GM21360 (cell line): ENCODE results near the gene LGR4.
"Not testable (repeated sequence)": the region's sequence is repeated elsewhere in the genome, so short reads cannot be mapped to it uniquely, and the experiment has no call there.

Experiments
- ATAC-seq: cut with Tn5 transposase; IDR thresholded peaks from one replicate; pipeline ENCODE4 v1.9.1; 2021; ENCODE audit warnings: mild to moderate bottlenecking, moderate library complexity; ENCODE audit not compliant: unreplicated experiment

Gene LGR4

GRCh38 chr11:27459191-27459590, 13.4 kb downstream of the LGR4 start:
- ATAC-seq: no peak

- ATAC-seq: no peak
Measured at GRCh38 chr11:27458182-27458581, 14.4 kb downstream of the LGR4 start.

DNA sequence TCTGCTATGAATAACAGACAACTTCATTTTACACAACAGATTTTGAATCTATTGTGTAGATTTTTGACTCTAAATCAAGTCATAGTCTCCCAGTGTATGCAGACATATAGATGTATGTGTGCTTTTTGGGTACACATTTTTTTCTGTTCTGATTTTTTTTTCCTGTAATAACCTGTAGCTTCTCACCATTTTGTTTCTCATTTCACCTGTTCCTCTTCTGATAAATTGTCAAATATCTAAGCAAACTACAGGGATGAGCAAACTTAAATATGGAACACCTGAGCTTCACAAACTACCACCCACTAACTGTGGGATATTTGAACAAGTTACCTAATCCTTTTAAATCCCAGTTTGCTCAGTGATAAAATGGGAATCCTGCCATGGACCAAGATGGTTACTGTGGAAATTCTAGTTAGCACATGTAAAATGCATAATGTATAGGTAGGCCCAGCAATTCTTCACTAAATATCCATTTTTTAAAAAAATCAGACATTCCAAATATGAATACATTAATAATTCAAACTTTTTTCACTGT, 15.7 kb downstream of the LGR4 start:
- ATAC-seq: no peak

DNA sequence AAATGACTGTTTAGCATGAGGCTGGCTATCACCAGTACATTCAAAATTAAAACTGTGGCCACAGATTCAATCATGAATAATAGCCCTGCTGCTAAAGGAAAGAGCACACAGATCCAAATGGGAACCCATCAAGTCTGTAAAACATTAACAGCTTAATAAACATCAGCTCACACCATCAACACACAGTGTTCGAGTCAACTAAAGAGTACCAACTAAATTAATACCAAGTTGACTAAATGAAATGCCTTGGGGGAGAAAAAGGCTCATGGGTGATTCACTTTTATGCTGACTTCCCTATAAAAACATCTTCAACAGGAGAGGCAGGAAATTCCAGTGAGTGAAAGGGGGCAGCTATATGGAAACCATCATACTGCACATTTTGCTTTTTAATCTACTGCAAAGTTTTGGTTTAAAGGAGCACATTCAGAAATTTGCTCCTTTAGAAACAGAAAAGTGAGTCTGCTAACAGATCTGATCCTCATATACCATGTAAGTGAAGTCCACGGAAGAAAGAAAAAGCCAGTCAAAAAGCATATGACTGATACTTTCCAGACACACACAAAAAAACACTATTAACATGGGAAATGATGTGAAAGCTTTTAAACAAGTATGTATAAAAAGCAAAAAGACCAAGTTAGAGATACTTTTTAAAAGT, 16.3 kb downstream of the LGR4 start:
- no peak for ATAC-seq

- no peak for ATAC-seq
Measured at GRCh38 chr11:27455667-27456066, 16.9 kb downstream of the LGR4 start.

DNA sequence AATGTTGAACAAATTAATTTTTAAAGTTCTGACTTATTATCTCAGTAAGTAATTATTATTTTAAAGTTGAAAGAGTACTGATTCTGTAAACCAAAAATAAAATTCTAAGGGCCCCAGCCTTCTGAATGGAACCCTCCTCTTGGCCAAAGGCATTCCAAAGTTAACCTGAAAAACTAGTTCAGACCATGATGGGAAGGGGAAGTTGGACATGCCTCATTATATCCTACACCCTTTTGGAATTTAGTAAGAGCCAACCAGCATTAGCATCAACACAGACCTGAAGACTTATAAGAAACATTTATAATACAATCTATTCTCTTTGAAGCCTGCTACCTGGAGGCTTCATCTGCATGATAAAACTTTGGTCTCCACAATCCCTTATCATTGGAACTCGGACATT, 18.9 kb downstream of the LGR4 start:
- ATAC-seq: no peak

DNA sequence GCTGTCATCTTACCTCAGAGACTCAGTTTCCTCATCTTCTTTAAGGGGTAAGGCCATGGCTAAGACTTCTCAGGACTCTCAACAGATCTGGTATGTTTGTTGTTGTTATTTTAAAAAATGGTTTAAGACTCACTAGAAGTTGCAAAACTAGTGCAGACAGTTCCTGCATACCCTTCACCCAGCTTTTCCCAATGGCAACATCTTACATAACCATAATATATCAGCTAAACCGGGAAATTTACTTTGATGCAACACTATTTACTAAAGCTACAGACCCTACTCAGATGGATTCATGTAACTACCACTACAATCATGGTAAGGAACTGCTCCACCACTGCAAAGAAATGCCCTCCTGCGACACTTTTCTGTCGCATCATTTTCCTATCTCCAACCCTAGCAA, 20.4 kb downstream of the LGR4 start:
- no peak for ATAC-seq

- no peak for ATAC-seq
Measured at GRCh38 chr11:27451244-27451965, 21.2 kb downstream of the LGR4 start.

- not testable (repeated sequence) for ATAC-seq
Measured at GRCh38 chr11:27448184-27448540, 24.4 kb downstream of the LGR4 start.

GRCh38 chr11:27447288-27448183, 25.1 kb downstream of the LGR4 start:
- ATAC-seq: no peak

GRCh38 chr11:27445625-27446024, 27.0 kb downstream of the LGR4 start:
- ATAC-seq: no peak

- ATAC-seq: no peak
Measured at GRCh38 chr11:27444801-27445215, 27.8 kb downstream of the LGR4 start.

- ATAC-seq: no peak
Measured at GRCh38 chr11:27443746-27444507, 28.7 kb downstream of the LGR4 start.

DNA sequence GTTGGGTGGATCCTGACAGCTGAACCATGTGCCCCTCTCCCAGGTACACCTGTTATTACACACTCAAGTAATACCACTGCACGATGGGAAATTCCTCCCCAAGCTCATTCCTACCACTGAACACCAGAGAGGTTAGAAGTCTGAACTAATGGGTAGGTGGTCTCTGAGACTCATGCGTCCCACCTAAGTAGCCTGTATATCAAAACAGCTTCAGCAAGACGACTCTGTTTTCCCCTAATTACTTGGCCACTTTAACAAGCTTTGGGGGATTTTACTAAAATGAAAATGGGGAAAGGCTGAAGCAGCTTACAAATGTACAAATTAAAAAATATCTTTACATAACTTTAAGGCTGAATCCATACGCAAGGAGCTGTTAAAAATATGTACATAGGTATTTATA, 29.4 kb downstream of the LGR4 start:
- ATAC-seq: no peak

DNA sequence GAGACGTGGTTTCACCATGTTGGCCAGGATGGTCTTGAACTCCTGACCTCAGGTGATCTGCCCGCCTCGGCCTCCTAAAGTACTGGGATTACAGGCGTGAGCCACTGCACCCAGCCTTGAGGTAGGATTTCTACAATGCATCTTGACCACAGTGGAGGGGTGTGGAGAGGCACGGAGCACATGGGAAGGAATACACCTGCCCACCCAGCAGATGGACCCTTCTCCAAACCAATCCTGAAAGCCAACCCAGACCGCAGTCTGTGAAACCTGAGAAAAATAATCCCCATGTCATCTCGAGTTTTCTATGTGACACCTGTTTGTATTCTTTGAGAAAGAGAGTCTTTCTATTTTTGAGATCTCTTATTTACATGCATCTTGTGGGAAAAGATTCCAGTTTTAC, 32.5 kb downstream of the LGR4 start:
- no peak for ATAC-seq

DNA sequence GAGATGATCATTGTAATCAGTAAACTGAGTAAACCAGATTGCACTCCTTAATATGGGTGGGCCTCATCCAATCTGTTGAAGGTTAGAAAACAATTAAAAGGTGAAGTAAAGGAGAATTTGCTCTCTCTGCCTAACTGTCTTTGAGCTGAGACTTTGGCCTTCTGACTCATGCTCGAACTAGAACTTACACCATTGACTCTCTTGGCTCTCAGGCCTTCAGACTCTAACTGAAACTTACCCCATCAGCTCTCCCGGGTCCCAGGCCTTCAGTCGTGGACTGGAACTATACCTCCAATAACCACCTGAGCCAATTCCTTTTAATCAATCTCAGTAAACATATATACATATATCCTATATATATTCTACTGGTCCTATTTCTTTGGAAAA, 34.0 kb downstream of the LGR4 start:
- no peak for ATAC-seq

GRCh38 chr11:27437829-27438594, 34.6 kb downstream of the LGR4 start:
- no peak for ATAC-seq

- ATAC-seq: no peak
Measured at GRCh38 chr11:27436916-27437315, 35.7 kb downstream of the LGR4 start.

DNA sequence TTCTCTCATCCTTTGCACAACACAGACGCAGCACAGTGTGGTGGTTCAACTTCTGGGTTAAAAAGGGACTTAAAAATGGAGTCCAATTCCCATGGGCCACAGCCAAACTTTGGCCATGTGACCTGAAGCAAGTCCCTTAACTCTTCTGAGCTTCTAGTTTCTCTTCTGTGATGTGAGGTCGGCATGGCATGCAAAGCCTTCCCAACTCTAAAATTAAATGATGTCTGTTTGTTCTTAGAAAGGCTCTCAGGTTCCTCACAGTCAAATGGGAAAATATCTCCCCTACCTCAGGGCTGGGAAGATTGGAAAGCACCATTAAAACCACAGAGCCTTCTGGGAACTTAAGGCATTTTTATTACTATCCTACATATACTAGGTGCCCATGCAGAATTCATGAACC, 38.8 kb downstream of the LGR4 start:
- no peak for ATAC-seq

DNA sequence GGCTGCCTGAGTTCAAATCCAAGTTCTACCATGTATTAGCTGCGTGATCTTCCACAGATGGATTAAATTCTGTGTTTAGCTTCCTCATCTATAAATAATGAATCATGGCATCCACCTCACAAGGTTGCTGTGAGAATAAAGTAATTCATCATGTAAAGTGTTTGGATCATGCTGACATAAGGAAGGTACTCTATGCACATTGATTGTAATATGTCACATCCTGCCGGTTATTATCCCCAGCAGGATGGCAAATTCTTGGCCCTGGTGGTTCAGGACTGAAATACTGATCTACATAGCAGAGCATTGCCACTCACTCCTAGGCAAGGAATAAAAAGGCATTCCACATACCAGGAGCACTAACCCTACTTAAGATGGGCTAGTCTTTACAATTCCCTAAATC, 40.8 kb downstream of the LGR4 start:
- no peak for ATAC-seq
